AG04450 (cell line): ENCODE measurements around the gene MYMK. TPM values are rescaled to one million over a fixed set of nuclear protein-coding genes. Genes with fewer than 3 reads are reported as not detected.

Experiments
- CTCF ChIA-PET: fragments of 300-600, 350-600 bp; formaldehyde crosslinking; extraction: SDS; loops from one replicate; lab custom pipeline; 2022; ENCODE audit warnings: antibody characterized with exemption, inconsistent platforms; lab: Charles Lee
- POLR2A ChIA-PET: fragments of 350-600 bp; formaldehyde crosslinking; extraction: SDS; loops from one replicate; lab custom pipeline; 2021; ENCODE audit warnings: antibody characterized with exemption, inconsistent platforms; lab: Yijun Ruan, JAX
- DNase-seq: peaks from one replicate; pipeline ENCODE4 v3.0.0-alpha.2; 2011; ENCODE audit warnings: low read depth, low spot score
- H3K27ac ChIP-seq: one replicate; pipeline ENCODE4 v1.5.1; 2012; ENCODE audit warnings: low read depth, low read length, control low read depth
- H3K27me3 ChIP-seq: one replicate; pipeline ENCODE4 v1.6.0; 2012; ENCODE audit warnings: low read length; ENCODE audit not compliant: control insufficient read depth, insufficient read depth
- H3K4me3 ChIP-seq: 2 replicates; pipeline ENCODE4 v1.5.1; 2011; ENCODE audit warnings: mild to moderate bottlenecking, low read depth, low read length, control low read depth
- H3K9me3 ChIP-seq: 2 replicates; pipeline ENCODE4 v1.5.1; 2012; ENCODE audit warnings: low read length; ENCODE audit not compliant: control insufficient read depth, insufficient read depth
- CTCF ChIP-seq: IDR thresholded peaks from 2 replicates; pipeline ENCODE4 v1.5.1; 2011; ENCODE audit warnings: low read depth, low read length, control low read depth, inconsistent platforms
- polyA plus RNA-seq: library from polyadenylated mRNA; depleted of rRNA; stranded (reverse); fragments of >200 nt; gene quantifications from 2 replicates; pipeline ENCODE4 v1.2.3, GENCODE V29; 2011

Gene MYMK
- polyA plus RNA-seq, 1 experiment = not detected

GRCh38 chr9:133536536-133536935 is 11.8 kb upstream of the MYMK start:
- TF ChIP-seq CTCF = no peak
- POLR2A ChIA-PET = no interaction called here
- Histone ChIP-seq H3K27ac (no peak overlapping the region), H3K27me3 (peaks cover 51% of the 10 kb centered on the region), H3K9me3 (no peaks in the 10 kb centered on the region; the same call in 1 of the 2 replicates), H3K4me3 (no peak overlapping the region)
- DNase-seq = no peak
- CTCF ChIA-PET = no interaction called here

- Histone ChIP-seq H3K4me3 (no peak overlapping the region), H3K27ac (no peak overlapping the region), H3K27me3 (peaks cover 55% of the 10 kb centered on the region), H3K9me3 (no peaks in the 10 kb centered on the region; the same call in 1 of the 2 replicates)
- POLR2A ChIA-PET = no interaction called here
- TF ChIP-seq CTCF = no peak
- DNase-seq = no peak
- CTCF ChIA-PET = no interaction called here
Measured at GRCh38 chr9:133536080-133536479, 11.3 kb upstream of the MYMK start.

GRCh38 chr9:133535306-133535877 is 10.6 kb upstream of the MYMK start:
- H3K4me3 ChIP-seq = no peak overlapping the region
- H3K9me3 ChIP-seq = no peaks in the 10 kb centered on the region; the same call in 1 of the 2 replicates
- no peak for TF ChIP-seq CTCF
- no peak overlapping the region for H3K27ac ChIP-seq
- DNase-seq = no peak
- ChIA-PET POLR2A (no interaction called here), CTCF (no interaction called here)
- peaks cover 59% of the 10 kb centered on the region for H3K27me3 ChIP-seq

GRCh38 chr9:133534346-133535291 is 9.9 kb upstream of the MYMK start, which contains the start of gene ADAMTSL2:
Gene ADAMTSL2, plus strand, starts transcription at chr9:133534704. Its CDS starts 2,009 bp downstream, at chr9:133536713.
- TF ChIP-seq CTCF = no peak

More at GRCh38 chr9:133534346-133535291, 9.9 kb upstream of the MYMK start, which contains the start of gene ADAMTSL2:
- no peak for DNase-seq
- Histone ChIP-seq H3K4me3 (no peak within 1 kb of the TSS), H3K27ac (no peak within 1 kb of the TSS), H3K9me3 (no peaks in the 10 kb centered on the region; the same call in 1 of the 2 replicates), H3K27me3 (peaks cover 63% of the 10 kb centered on the region)
- ChIA-PET CTCF (interaction anchor here (1.4 kb wide), 1 partner anchor 191 kb away, joined by 3 read pairs; no protein-coding TSS in a partner anchor), POLR2A (no interaction called here)
